GM21526 (cell line): ENCODE results near the gene LRRC36.

ENCODE experiments used
- ATAC-seq: cut with Tn5 transposase; IDR thresholded peaks from one replicate; pipeline ENCODE4 v1.9.1; 2021; ENCODE audit warnings: moderate library complexity; ENCODE audit not compliant: unreplicated experiment, low FRiP score

LRRC36 gene

GRCh38 chr16:67419931-67420330 lies 93.3 kb downstream of the LRRC36 start:
- no peak for ATAC-seq

DNA sequence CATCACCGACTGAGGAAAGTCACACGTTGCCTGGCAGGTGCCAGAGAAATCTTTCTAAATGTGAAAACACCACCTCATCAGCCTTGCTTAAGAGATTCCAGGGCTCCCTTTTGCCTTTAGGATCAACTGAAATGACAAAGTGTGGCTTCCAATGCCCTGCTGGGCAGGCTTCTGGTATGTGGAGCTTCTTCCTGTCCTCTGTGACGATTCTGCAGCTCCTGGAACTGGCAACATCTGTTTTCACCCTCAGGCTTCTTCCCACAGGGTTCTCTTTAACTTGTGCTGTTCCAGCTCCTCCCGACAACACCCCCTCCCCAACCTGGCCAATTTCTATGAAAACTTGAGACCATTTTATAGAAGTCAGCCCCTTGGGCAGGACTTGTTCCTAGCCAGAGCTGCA lies 94.4 kb downstream of the LRRC36 start:
- no peak for ATAC-seq

GRCh38 chr16:67423015-67423414 lies 96.4 kb downstream of the LRRC36 start:
- ATAC-seq, result no peak

DNA sequence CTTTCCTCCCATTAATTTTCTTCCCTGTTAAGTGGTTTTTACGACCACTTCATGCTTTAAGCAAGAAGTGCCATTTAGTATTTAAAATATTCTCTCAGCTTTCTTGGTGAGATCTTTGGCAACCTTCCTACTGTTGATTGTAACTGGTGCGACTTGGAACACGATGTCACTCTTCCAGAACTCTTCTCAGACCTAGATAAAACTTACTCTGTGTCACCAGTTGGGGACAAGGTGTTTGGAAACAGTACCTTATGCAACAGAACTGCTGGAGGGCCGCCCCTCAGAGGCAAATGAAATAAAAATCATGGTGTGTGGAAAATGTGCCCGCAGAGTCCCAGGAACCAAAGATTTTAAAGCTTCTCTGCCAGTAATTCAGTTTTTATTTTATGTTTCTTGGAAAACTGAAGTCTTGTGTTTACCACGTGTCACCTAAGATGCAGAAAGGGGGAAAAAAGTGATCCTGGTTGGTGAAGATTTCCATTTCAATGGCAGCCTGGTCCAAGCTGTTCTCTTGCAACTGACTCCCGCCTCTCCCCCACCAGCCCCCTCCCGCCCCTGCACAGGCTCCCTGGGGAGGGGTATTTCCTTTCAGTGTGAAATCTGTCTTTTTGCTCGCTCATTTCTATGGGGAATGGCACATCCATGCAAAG lies 97.1 kb downstream of the LRRC36 start:
- no peak for ATAC-seq

GRCh38 chr16:67424261-67424615 lies 97.6 kb downstream of the LRRC36 start:
- no peak for ATAC-seq

DNA sequence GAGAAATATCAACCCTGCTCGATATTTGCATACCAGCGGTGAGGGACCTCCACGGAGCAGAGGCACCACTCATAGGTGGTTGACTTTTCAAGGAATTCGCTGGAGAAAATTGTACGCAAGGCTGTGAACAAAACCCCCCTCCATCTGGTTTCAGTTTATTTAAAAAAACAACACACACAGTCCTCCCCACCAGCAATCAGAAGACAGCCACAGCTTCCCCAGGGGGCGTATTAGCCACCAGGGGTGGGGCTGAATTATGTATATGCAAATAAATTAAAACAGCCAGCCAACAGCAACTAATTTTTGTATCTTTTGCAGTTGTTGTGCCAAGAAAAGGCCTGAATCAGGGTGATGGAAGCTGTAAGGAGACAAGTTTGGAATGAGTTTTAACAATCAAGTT lies 98.4 kb downstream of the LRRC36 start:
- ATAC-seq, result no peak

- no peak for ATAC-seq
These were observed 99.0 kb downstream of the LRRC36 start for GRCh38 chr16:67425580-67425979.

GRCh38 chr16:67426022-67426421 lies 99.4 kb downstream of the LRRC36 start:
- no peak for ATAC-seq

DNA sequence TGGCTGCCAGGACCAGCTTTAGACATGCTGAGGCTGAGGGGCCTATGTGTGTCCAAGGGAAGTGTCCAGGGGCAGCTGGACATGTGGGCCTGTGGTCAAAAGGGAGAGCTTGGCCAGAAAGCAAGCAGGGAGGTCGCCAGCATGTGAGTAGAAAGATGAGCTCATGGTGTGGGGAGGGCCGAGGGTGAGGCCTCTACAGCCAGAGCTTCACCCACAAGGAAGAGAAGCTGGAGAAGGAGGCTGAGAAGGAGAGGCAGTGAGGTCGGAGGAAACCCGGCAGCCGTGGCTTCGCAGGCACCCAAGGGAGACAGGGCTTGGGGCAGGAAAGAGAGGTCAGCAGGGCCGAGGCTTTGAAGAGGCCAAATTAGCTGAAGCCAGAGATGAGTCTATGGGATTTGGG lies 100.3 kb downstream of the LRRC36 start:
- ATAC-seq, result no peak

DNA sequence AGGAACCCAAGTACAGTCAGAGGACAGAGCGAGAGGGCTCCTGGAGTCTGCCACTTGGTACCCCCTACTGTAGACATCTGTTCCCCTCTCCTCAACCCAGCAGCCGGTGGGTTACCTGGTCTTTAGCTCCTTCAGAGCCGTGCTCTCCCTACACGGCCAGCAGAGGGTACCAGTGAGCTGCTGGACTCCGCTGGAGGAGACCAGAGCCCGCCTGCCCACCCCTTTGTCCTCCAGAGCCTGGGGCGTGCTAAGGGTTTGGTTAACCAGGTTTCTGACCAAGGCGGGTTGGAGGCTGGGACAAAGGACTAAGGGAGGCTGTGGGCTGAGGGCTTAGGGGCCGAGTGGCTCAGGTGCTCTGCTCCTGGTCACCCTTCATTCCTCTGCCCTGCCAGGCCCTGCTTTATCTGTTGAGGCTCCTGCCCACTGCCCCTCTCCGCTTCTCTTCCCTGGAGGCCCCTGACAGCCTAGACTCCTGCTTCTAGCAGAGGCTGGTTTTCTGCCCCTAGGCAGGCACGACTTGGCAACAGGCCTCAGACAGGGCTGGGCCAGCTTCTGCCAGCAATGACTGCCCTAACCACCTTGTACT lies 101.6 kb downstream of the LRRC36 start:
- ATAC-seq, result no peak

GRCh38 chr16:67429053-67429798 lies 102.6 kb downstream of the LRRC36 start:
- no peak for ATAC-seq

GRCh38 chr16:67429799-67430503 lies 103.3 kb downstream of the LRRC36 start:
- ATAC-seq, result no peak

DNA sequence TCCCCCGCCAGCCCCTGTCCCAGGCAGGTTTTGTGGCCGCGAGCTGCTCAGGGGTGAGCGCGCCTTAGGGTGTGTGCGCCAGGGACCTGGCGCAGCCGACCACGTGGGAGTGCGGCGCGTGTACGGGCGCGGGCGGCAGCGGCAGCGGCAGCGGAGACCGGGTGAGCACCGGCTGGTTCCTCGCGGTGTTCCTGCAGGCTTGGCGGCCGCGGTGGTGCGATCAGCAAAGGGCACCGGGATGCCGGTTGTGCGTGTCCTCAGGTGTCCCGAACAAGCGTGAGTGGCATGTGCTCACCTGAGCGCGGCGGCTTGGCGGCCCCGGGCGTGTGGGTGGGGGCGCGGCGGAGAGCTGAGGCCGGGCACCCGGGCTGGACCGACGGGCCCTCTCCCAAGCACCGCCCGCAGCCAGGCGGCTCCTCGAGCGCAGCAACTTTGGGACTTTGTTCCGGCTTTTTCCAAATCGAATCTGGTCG lies 103.9 kb downstream of the LRRC36 start:
- no peak for ATAC-seq

DNA sequence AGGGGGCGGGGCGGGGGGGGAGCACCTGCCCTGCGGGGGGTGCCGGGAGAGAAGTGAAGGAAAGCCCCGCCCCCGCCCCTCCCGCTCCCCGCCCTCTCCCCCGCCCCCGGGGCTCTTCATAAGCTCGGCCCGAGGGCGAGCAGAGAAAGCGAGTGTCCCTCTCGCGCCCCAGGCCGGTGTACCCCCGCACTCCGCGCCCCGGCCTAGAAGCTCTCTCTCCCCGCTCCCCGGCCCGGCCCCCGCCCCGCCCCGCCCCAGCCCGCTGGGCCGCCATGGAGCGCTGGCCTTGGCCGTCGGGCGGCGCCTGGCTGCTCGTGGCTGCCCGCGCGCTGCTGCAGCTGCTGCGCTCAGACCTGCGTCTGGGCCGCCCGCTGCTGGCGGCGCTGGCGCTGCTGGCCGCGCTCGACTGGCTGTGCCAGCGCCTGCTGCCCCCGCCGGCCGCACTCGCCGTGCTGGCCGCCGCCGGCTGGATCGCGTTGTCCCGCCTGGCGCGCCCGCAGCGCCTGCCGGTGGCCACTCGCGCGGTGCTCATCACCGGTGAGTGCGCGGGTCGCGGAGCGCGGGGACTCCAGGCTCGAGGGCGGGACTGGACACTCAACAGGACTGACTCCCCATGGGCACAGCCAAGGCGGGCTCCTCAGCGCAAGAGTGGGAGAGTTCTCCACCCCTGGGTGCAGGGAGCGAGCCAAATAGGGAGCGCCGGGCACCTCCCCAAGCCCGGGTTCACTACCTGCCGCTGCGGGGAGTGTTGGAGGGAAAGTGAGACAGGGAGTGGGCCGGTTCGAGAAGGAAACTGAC lies 104.6 kb downstream of the LRRC36 start, which contains the start of gene HSD11B2:
TSS of gene HSD11B2 (plus strand) at position 145 of the 798 bp plus-strand sequence. CDS start at position 273, 128 bp downstream.
- ATAC-seq, result no peak

- ATAC-seq, result no peak
These were observed 105.3 kb downstream of the LRRC36 start for GRCh38 chr16:67431775-67432505.

DNA sequence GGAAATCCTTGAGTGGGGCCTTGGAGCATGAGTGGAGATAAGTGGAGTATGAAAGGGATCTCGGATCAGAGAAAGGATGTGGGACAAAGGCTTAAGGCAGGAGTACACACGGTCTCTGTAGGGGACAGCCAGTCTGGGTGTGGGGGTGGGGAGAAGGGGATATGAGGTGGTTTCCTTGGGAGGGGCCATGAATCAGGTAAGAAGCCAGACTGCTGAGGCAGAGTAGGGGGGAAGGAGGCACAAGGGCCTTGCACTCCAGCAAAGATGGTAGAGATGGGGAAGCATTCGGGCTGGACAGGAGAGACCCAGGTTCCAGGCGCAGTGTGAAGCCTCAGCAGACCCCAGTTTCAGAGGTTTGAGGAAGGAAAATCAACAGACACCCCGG lies 105.9 kb downstream of the LRRC36 start:
- ATAC-seq, result no peak

GRCh38 chr16:67433131-67433719 lies 106.6 kb downstream of the LRRC36 start:
- ATAC-seq, result no peak
